ENCODE data around the gene VGF. TPM values are rescaled to one million over a fixed set of nuclear protein-coding genes. Genes with fewer than 3 reads are reported as not detected.
"Not testable (repeated sequence)": the region's sequence is repeated elsewhere in the genome, so short reads cannot be mapped to it uniquely, and the experiment has no call there.

Gene VGF
- polyA plus RNA-seq, 1 donor (not counting 4 experiments of a cell fraction or from before 2014, with no cell fraction given) = 0.04 TPM

GRCh38 chr7:101113836-101114235 lies 51.5 kb downstream of the VGF start:
- Histone ChIP-seq H3K9ac (ENCODE audit: control insufficient read depth, extremely low read depth, insufficient read depth, low read length) (peak overlapping the region; percentile 47), H3K27ac (ENCODE audit: control insufficient read depth, insufficient read depth, low read length) (peak overlapping the region; percentile 64), H3K9me3 (ENCODE audit: control insufficient read depth, low read depth, low read length) (no peaks in the 10 kb centered on the region), H4K20me1 (ENCODE audit: control insufficient read depth, extremely low read depth, insufficient read depth, low read length) (no peaks in the 10 kb centered on the region), H3K4me3 (ENCODE audit: control insufficient read depth in 2 of 3, extremely low read depth in 1 of 3, insufficient read depth in 2 of 3, low read depth in 1 of 3, low read length in 3 of 3) (no peak overlapping the region), H3K36me3 (ENCODE audit: control insufficient read depth in 2 of 2, extremely low read depth in 1 of 2, insufficient read depth in 2 of 2, low read length in 2 of 2) (no peaks in the 10 kb centered on the region), H3K4me1 (ENCODE audit: control insufficient read depth, extremely low read depth, insufficient read depth, low read length) (peaks cover 29% of the 10 kb centered on the region), H3K27me3 (ENCODE audit: control insufficient read depth, extremely low read depth, insufficient read depth, low read length) (no peaks in the 10 kb centered on the region), H3K79me2 (ENCODE audit: control insufficient read depth, insufficient read depth, low read length) (no peaks in the 10 kb centered on the region), H3K4me2 (ENCODE audit: control insufficient read depth, extremely low read depth, insufficient read depth, low read depth, low read length) (peak overlapping the region; percentile 12), H3K9me1 (ENCODE audit: control insufficient read depth, extremely low read depth, insufficient read depth, low read length) (no peaks in the 10 kb centered on the region), H2AFZ (ENCODE audit: control insufficient read depth, low read length) (peak overlapping the region; percentile 80)
- no peak for DNase-seq (ENCODE audit: low read depth, low spot score)
- TF ChIP-seq CTCF (optimal IDR thresholded peaks at IDR 0.05 in 1 of 3, IDR thresholded peaks at IDR 0.05 in 1 of 3, conservative IDR thresholded peaks at IDR 0.05 in 1 of 3; ENCODE audit: extremely low read depth in 1 of 3, insufficient read depth in 2 of 3, low read length in 3 of 3) (no peak), EZH2 (IDR thresholded peaks at IDR 0.05; ENCODE audit: low read length) (no peak)
- FAIRE-seq = no peak
- dilution Hi-C loops (cut with MboI; ENCODE audit: extremely low pct_ligation_motif_present, low sequenced_read_pairs) = no loop called here

- dilution Hi-C loops (cut with MboI; ENCODE audit: extremely low pct_ligation_motif_present, low sequenced_read_pairs); H3K4me3 ChIP-seq (ENCODE audit: control insufficient read depth in 2 of 3, extremely low read depth in 1 of 3, insufficient read depth in 2 of 3, low read depth in 1 of 3, low read length in 3 of 3); H3K9ac ChIP-seq (ENCODE audit: control insufficient read depth, extremely low read depth, insufficient read depth, low read length); H3K9me3 ChIP-seq (ENCODE audit: control insufficient read depth, low read depth, low read length); H4K20me1 ChIP-seq (ENCODE audit: control insufficient read depth, extremely low read depth, insufficient read depth, low read length); H3K27me3 ChIP-seq (ENCODE audit: control insufficient read depth, extremely low read depth, insufficient read depth, low read length); H3K79me2 ChIP-seq (ENCODE audit: control insufficient read depth, insufficient read depth, low read length); H2AFZ ChIP-seq (ENCODE audit: control insufficient read depth, low read length); FAIRE-seq; H3K9me1 ChIP-seq (ENCODE audit: control insufficient read depth, extremely low read depth, insufficient read depth, low read length); DNase-seq (ENCODE audit: low read depth, low spot score); H3K36me3 ChIP-seq (ENCODE audit: control insufficient read depth in 2 of 2, extremely low read depth in 1 of 2, insufficient read depth in 2 of 2, low read length in 2 of 2); H3K4me2 ChIP-seq (ENCODE audit: control insufficient read depth, extremely low read depth, insufficient read depth, low read depth, low read length); H3K27ac ChIP-seq (ENCODE audit: control insufficient read depth, insufficient read depth, low read length): not testable (repeated sequence)
- peaks cover 30% of the 10 kb centered on the region for H3K4me1 ChIP-seq (ENCODE audit: control insufficient read depth, extremely low read depth, insufficient read depth, low read length)
Measured at GRCh38 chr7:101113140-101113539, 52.2 kb downstream of the VGF start.

Small RNAs within 50 kb of the gene (small RNA-seq; reads per million reads assigned to genes)
- gene MIR4653 (ENCODE audit: insufficient read length in 3 of 3, low read depth in 3 of 3, low replicate concordance in 1 of 3) = 0 to 0.33 (median 0) reads per million in 3 experiments

Other genes with a start within 250 kb of the VGF start
- 0.06 to 1.2 TPM (median 0.10 TPM) in 3 replicates for gene MUC3A, start 216.0 kb downstream of the VGF start, polyA plus RNA-seq
- gene MUC12, start 196.0 kb downstream of the VGF start, polyA plus RNA-seq = 0.24 to 0.33 TPM in 2 of 3 replicates, not detected in the other
- gene MUC17, start 145.5 kb downstream of the VGF start, polyA plus RNA-seq = not detected in 3 replicates
- gene TRIM56, start 80.1 kb downstream of the VGF start, polyA plus RNA-seq = 3.0 to 3.9 TPM (median 3.6 TPM) in 3 replicates
- 522 to 820 TPM (median 808 TPM) in 3 replicates for gene SERPINE1, start 38.5 kb downstream of the VGF start, polyA plus RNA-seq
- gene AP1S1, start 11.1 kb downstream of the VGF start, polyA plus RNA-seq = 279 to 310 TPM (median 289 TPM) in 3 replicates
- gene NAT16, start 14.7 kb upstream of the VGF start, polyA plus RNA-seq = not detected in 3 replicates
- gene MOGAT3, start 35.5 kb upstream of the VGF start, polyA plus RNA-seq = not detected in 3 replicates
- 31.6 to 71.6 TPM (median 36.1 TPM) in 3 replicates for gene PLOD3, start 52.0 kb upstream of the VGF start, polyA plus RNA-seq
- 46.4 to 63.1 TPM (median 47.5 TPM) in 3 replicates for gene ZNHIT1, start 52.6 kb upstream of the VGF start, polyA plus RNA-seq
- gene CLDN15, start 72.2 kb upstream of the VGF start, polyA plus RNA-seq = 1.9 to 4.1 TPM (median 2.4 TPM) in 3 replicates
- gene FIS1, start 79.5 kb upstream of the VGF start, polyA plus RNA-seq = 202 to 244 TPM (median 240 TPM) in 3 replicates
- gene IFT22, start 156.2 kb upstream of the VGF start, polyA plus RNA-seq = 28.3 to 30.1 TPM (median 29.4 TPM) in 3 replicates
- not detected in 3 replicates for gene COL26A1, start 197.3 kb upstream of the VGF start, polyA plus RNA-seq